HepG2 (cell line): ENCODE results near the gene SLC9A9. TPM values are rescaled to one million over a fixed set of nuclear protein-coding genes. Genes with fewer than 3 reads are reported as not detected.

ENCODE experiments used
- ATAC-seq: fragments of 200-7000 bp; cut with Tn5 transposase; 3 replicates; pipeline ENCODE4 v1.9.1; 2020; ENCODE audit warnings: mild to moderate bottlenecking, moderate library complexity
- BruUV-seq: library from RNA; stranded (reverse); fragments of 400-500 nt; replicated peaks from 2 replicates; lab custom pipeline; 2021; lab: Mats Ljungman, UMichigan
- CTCF ChIA-PET: fragments of 300-600 bp; formaldehyde crosslinking; extraction: SDS; loops from one replicate; lab custom pipeline; 2021; ENCODE audit warnings: low total read pairs, inconsistent platforms, low intra/inter-chr PET ratio; lab: Yijun Ruan, JAX
- POLR2A ChIA-PET: fragments of 350-600 bp; sonication (Branson Sonifier 250); formaldehyde crosslinking; loops from one replicate; lab custom pipeline; 2020; ENCODE audit warnings: antibody characterized with exemption, inconsistent platforms; lab: Yijun Ruan, JAX
- DNase-seq: peaks from one replicate; pipeline ENCODE4 v3.0.0-alpha.2; 2015; ENCODE audit warnings: low spot score
- FAIRE-seq: peaks from 3 replicates; lab custom pipeline; 2011; peaks lifted over from hg19 to GRCh38; lab: Jason Lieb, UNC
- H2AFZ ChIP-seq: one replicate; pipeline ENCODE4 v1.6.1; 2011; ENCODE audit warnings: low read length, inconsistent platforms
- H3K27ac ChIP-seq: fragments of 300-600 bp; 3 replicates; pipeline ENCODE4 v1.8.0; 2011; ENCODE audit warnings: mixed run types, mild to moderate bottlenecking, mixed read lengths, low read length, inconsistent platforms; ENCODE audit not compliant: insufficient read depth; ENCODE audit errors: extremely low read length
- H3K27me3 ChIP-seq, 2 experiments: fragments of 200-600 bp in 1 of 2; 2 replicates in 1 of 2; 3 replicates in 1 of 2; pipeline versions ENCODE4 v1.6.0 to v1.8.0; 2011; ENCODE audit warnings: low read length in 2 of 2, mild to moderate bottlenecking in 2 of 2, moderate library complexity in 2 of 2, inconsistent platforms in 1 of 2; ENCODE audit not compliant: insufficient read depth in 2 of 2, control insufficient read depth in 1 of 2
- H3K36me3 ChIP-seq, 2 experiments: fragments of 200-600 bp in 1 of 2; replicated peaks in 1 of 2; 2 replicates in 1 of 2; 3 replicates in 1 of 2; pipeline versions ENCODE4 v1.5.1 to v1.8.0; 2011; ENCODE audit warnings: low read length in 2 of 2, inconsistent platforms in 1 of 2; ENCODE audit not compliant: insufficient read depth in 2 of 2, control insufficient read depth in 1 of 2
- H3K4me1 ChIP-seq: 2 replicates; pipeline ENCODE4 v1.5.1; 2012; ENCODE audit warnings: low read length, inconsistent platforms; ENCODE audit not compliant: insufficient read depth
- H3K4me2 ChIP-seq: 2 replicates; pipeline ENCODE4 v1.6.0; 2011; ENCODE audit warnings: low read depth, low read length, inconsistent platforms
- H3K4me3 ChIP-seq, 3 experiments: fragments of 200-600 bp in 1 of 3; sonication (generic), shearing (Covaris generic) in 1 of 3; replicated peaks in 1 of 3; 2 replicates each; pipeline ENCODE4 v1.5.1; 2011 to 2016; ENCODE audit warnings: low read length in 3 of 3, inconsistent platforms in 2 of 3, low read depth in 2 of 3, mild to moderate bottlenecking in 2 of 3, control low read depth in 1 of 3, mixed read lengths in 1 of 3; ENCODE audit not compliant: insufficient read depth in 1 of 3
- H3K79me2 ChIP-seq: one replicate; pipeline ENCODE4 v1.6.1; 2011; ENCODE audit warnings: low read length, inconsistent platforms; ENCODE audit not compliant: insufficient read depth
- H3K9ac ChIP-seq: 2 replicates; pipeline ENCODE4 v1.6.0; 2011; ENCODE audit warnings: mild to moderate bottlenecking, low read depth, low read length, inconsistent platforms; ENCODE audit not compliant: insufficient read depth
- H3K9me3 ChIP-seq: 2 replicates; pipeline ENCODE4 v1.5.1; 2012; ENCODE audit warnings: mild to moderate bottlenecking, low read length
- H4K20me1 ChIP-seq: 2 replicates; pipeline ENCODE4 v1.6.0; 2011; ENCODE audit warnings: inconsistent platforms, mild to moderate bottlenecking, low read length, moderate library complexity; ENCODE audit not compliant: insufficient read depth
- ATAD3A ChIP-seq: sonication (generic); formaldehyde crosslinking; IDR thresholded peaks from 2 replicates; pipeline ENCODE4 v1.4.0; 2020; ENCODE audit warnings: missing genetic modification reagents
- ATF7 ChIP-seq, 2 experiments: fragments of 450-650 bp in 1 of 2; sonication (generic) in 1 of 2; formaldehyde crosslinking in 1 of 2; IDR thresholded peaks; 2 replicates each; pipeline versions ENCODE4 v1.4.0 to v1.6.1; 2016 to 2020; ENCODE audit warnings: antibody characterized with exemption in 1 of 2, mild to moderate bottlenecking in 1 of 2, missing genetic modification reagents in 1 of 2
- CREB1 ChIP-seq, 2 experiments: fragments of 450-650 bp in 1 of 2; IDR thresholded peaks; 2 replicates each; pipeline ENCODE4 v1.6.1; 2016 to 2017; ENCODE audit warnings: control low read depth in 1 of 2, mild to moderate bottlenecking in 1 of 2, missing compliant biosample characterization in 1 of 2, missing genetic modification characterization in 1 of 2
- ZSCAN9 ChIP-seq: IDR thresholded peaks from 2 replicates; pipeline ENCODE4 v1.6.1; 2016; ENCODE audit warnings: borderline replicate concordance
- WGBS: methylation state at CpG from one replicate; pipeline ENCODE4 v1.1.6; 2017; ENCODE audit warnings: low lambda C conversion rate; 5-methylcytosine and 5-hydroxymethylcytosine counted together
- in situ Hi-C: cut with HindIII; loops from 2 replicates; pipeline ENCODE4 v1.10.0; 2017; ENCODE audit warnings: low pct_unique_long_range_greater_than_20kb; ENCODE audit not compliant: extremely low pct_ligation_motif_present
- intact Hi-C: fragments of 100-400 bp; cut with micrococcal nuclease; formaldehyde crosslinking; loops from one replicate; pipeline ENCODE4 v1.10.0; 2022; ENCODE audit not compliant: unreplicated experiment
- polyA plus RNA-seq, 8 experiments: library from polyadenylated mRNA; depleted of rRNA in 3 of 8; stranded (reverse) in 7 of 8; unstranded in 1 of 8; fragments of >200 nt; fragmentation: Illumina TruSeq in 4 of 8; extraction: Trizol in 4 of 8; gene quantifications; 2 replicates each; pipeline versions ENCODE4 v1.2.1 to v1.2.3, GENCODE V29; 2011 to 2016; ENCODE audit warnings: low read depth in 4 of 8, missing spikeins in 1 of 8, mixed read lengths in 1 of 8; ENCODE audit not compliant: insufficient read depth in 1 of 8
- total RNA-seq, 5 experiments: library from RNA; depleted of rRNA; stranded (reverse); fragments of >200 nt; fragmentation: Illumina TruSeq; extraction: Trizol; gene quantifications; 2 replicates each; pipeline ENCODE4 v1.2.3, GENCODE V29; 2016; ENCODE audit warnings: low read depth in 1 of 5
- TF ChIP-seq, protein P1 (sequence below): sonication (generic); formaldehyde crosslinking; IDR thresholded peaks from 2 replicates; pipeline ENCODE4 v1.5.1; 2020; ENCODE audit warnings: mild to moderate bottlenecking, missing genetic modification reagents, borderline replicate concordance

SLC9A9 gene
- total and polyA plus RNA-seq, 2 of the 13 experiments (the other 11 are each of a cell fraction or from before 2014, with no cell fraction given): not detected

DNA sequence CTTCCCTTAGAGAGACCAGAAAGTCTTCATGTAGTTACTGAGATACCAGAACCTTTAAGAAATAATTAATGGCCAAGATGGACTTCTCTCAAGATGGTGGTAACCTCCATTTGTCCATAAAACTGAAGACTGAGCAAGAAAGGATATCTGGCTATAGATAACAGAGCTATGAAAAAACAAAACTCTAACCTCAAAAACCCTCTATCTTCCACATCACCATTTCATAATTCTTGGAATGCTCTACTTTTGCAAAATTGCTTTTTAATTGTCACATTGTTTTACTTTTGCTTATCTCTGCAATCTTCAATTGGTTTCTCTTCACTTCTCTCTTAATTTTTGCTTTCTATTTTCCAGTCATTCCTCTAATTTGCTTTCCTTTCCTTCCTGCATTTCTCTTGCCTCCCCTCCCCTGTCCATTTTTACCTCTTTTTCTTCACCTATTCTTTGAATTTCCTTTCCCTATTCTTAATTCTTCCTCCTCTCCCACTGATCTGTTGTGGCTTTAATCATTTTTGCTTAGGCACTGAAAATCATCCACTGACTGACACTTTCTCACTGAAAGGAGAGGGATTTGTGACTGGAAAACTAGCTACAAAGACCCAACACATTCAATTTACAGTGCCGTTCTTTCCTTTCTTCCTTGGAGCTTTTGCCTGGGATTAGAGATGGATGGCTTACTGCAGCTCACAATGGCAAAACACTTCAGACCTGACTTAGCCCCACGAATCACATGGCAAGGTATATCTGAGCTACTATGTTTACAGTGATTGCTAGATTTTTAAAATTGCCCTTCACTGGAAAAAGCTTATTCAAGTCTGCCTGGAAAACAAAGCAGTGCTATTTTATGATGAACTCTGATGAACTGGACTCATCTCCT is 485.9 kb downstream of the SLC9A9 start:
- H3K4me3 ChIP-seq: no peak overlapping the region
- H3K27me3 ChIP-seq: no peaks in the 10 kb centered on the region
- H3K27ac ChIP-seq: no peak overlapping the region
- 0% methylated on average over 2 of the region's 2 CpGs for WGBS
- intact Hi-C loops (no loop called here), in situ Hi-C loops (no loop called here)
- no TSS peak for BruUV-seq
- H3K79me2 ChIP-seq: no peaks in the 10 kb centered on the region
- no peak overlapping the region for H2AFZ ChIP-seq
- no peaks in the 10 kb centered on the region for H3K4me1 ChIP-seq
- no peak for DNase-seq
- no peak overlapping the region for H3K9ac ChIP-seq
- no peaks in the 10 kb centered on the region for H3K9me3 ChIP-seq
- H3K36me3 ChIP-seq: no peaks in the 10 kb centered on the region
- no peak for TF ChIP-seq ATAD3A (CRISPR knock-in tag)
- TF ChIP-seq ZSCAN9 (CRISPR knock-in tag): no peak
- ChIA-PET POLR2A (no interaction called here), CTCF (no interaction called here)
- no peak for FAIRE-seq
- H4K20me1 ChIP-seq: no peaks in the 10 kb centered on the region
- ATAC-seq: no peak
- H3K4me2 ChIP-seq: no peak overlapping the region

DNA sequence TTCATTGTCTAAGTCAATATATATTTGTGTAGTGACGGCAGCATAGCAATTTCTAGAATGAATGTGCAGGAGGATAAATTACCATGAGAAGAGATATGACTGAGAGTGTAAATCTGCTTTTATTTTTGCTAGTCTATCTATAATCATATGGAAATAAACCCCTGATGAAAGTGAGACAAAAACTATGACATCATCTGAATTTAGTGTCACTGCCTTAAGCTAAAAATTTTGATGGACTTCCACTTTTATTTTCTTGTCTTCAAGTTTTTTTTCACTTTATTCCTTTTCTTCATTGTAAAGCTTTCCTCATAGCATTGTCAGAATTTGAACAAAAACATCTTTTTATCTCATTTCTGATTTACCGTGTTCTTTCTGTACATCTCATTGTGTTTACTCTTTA is 486.7 kb downstream of the SLC9A9 start:
- Histone ChIP-seq H3K9me3 (no peaks in the 10 kb centered on the region), H4K20me1 (no peaks in the 10 kb centered on the region), H2AFZ (no peak overlapping the region), H3K4me1 (no peaks in the 10 kb centered on the region), H3K4me2 (no peak overlapping the region), H3K36me3 (no peaks in the 10 kb centered on the region), H3K9ac (no peak overlapping the region)
- no peak for ATAC-seq
- CTCF ChIA-PET: no interaction called here
- 2% methylated on average over 2 of the region's 2 CpGs for WGBS
- no TSS peak for BruUV-seq
- intact Hi-C loops: no loop called here
- TF ChIP-seq, protein P1, sequence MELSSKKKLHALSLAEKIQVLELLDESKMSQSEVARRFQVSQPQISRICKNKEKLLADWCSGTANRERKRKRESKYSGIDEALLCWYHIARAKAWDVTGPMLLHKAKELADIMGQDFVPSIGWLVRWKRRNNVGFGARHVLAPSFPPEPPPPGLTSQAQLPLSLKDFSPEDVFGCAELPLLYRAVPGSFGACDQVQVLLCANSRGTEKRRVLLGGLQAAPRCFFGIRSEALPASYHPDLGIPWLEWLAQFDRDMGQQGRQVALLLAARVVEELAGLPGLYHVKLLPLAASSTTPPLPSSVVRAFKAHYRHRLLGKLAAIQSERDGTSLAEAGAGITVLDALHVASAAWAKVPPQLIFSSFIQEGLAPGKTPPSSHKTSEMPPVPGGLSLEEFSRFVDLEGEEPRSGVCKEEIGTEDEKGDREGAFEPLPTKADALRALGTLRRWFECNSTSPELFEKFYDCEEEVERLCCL: no peak
- TF ChIP-seq CREB1 (IDR thresholded peaks at IDR 0.05): peak; percentile 38
- TF ChIP-seq CREB1 (CRISPR knock-in tag; IDR thresholded peaks at IDR 0.05): no peak
- peak; percentile 89 for TF ChIP-seq ATF7 (IDR thresholded peaks at IDR 0.05)
- no peak for TF ChIP-seq ATF7 (CRISPR knock-in tag; IDR thresholded peaks at IDR 0.05)
- TF ChIP-seq, all 625 proteins: peak for 2
- Histone ChIP-seq H3K79me2 (no peaks in the 10 kb centered on the region), H3K4me3 (no peak overlapping the region), H3K27ac (no peak overlapping the region), H3K27me3 (no peaks in the 10 kb centered on the region)
- FAIRE-seq: no peak
- in situ Hi-C loops: no loop called here
- POLR2A ChIA-PET: no interaction called here
- DNase-seq: no peak
